Measurements from ENCODE around the gene ABCA7. TPM values are rescaled to one million over a fixed set of nuclear protein-coding genes. Genes with fewer than 3 reads are reported as not detected.

ABCA7 gene
- total and polyA plus RNA-seq, 2 of the 8 experiments (the other 6 are each of a cell fraction or from before 2014, with no cell fraction given) = 10.4 to 25.6 TPM

GRCh38 chr19:1107661-1108261 is 67.9 kb downstream of the ABCA7 start:
- no peak overlapping the region for H3K9ac ChIP-seq (replicated peaks in 1 of 4; ENCODE audit: extremely low read depth in 1 of 4, low read depth in 3 of 4, low read length in 3 of 4)
- no peak overlapping the region for H3K23ac ChIP-seq (ENCODE audit: insufficient read length)
- no peak overlapping the region for H3K14ac ChIP-seq (ENCODE audit: insufficient read length)
- no peak overlapping the region; the same call in 1 of the 2 replicates for H4K8ac ChIP-seq (ENCODE audit: extremely low read depth, insufficient read depth, low read length)
- DNase-seq (ENCODE audit: low read depth in 1 of 2, low spot score in 2 of 2) = no peak
- no peak overlapping the region for H2BK120ac ChIP-seq (replicated peaks; ENCODE audit: low read depth, low read length)
- FAIRE-seq = no peak
- CTCF ChIA-PET (ENCODE audit: partially characterized antibody) = interaction anchor here (0.5 to 2.1 kb wide), 4 partner anchors 23 to 92 kb away, joined by 3 to 4 read pairs (median 3); no protein-coding TSS in a partner anchor
- H2AFZ ChIP-seq (ENCODE audit: low read length) = no peak overlapping the region
- no peak overlapping the region for H3K4me2 ChIP-seq (ENCODE audit: insufficient read depth in 1 of 2, low read depth in 2 of 2, low read length in 2 of 2)
- no peak overlapping the region for H4K5ac ChIP-seq (ENCODE audit: insufficient read length, low read depth, low read length)
- no peak overlapping the region for H2BK5ac ChIP-seq (ENCODE audit: low read depth, low read length)
- no peak overlapping the region for H3K56ac ChIP-seq (replicated peaks; ENCODE audit: insufficient read length, low read depth, low read length)
- H3K23me2 ChIP-seq (ENCODE audit: low read depth, low read length) = peaks cover 7% of the 10 kb centered on the region; the same call in 1 of the 2 replicates
- H3K4me1 ChIP-seq (replicated peaks in 1 of 4; ENCODE audit: control insufficient read depth in 3 of 4, insufficient read depth in 4 of 4, low read length in 3 of 4) = peaks cover 0 to 12% (median 6%) of the 10 kb centered on the region in 4 experiments; a peak in 5 of 7 replicates
- no peak overlapping the region for H3K4ac ChIP-seq (replicated peaks; ENCODE audit: insufficient read length, low read depth, low read length)
- no peak overlapping the region for H2BK12ac ChIP-seq (ENCODE audit: low read depth, low read length)
- H3K18ac ChIP-seq (ENCODE audit: extremely low read depth, low read length) = no peak overlapping the region
- H3K79me1 ChIP-seq (ENCODE audit: low read depth, low read length) = peaks cover 2% of the 10 kb centered on the region
- H4K91ac ChIP-seq (replicated peaks; ENCODE audit: insufficient read length, low read length) = no peak overlapping the region
- no peak overlapping the region for H2AK5ac ChIP-seq (ENCODE audit: low read depth, low read length)
- no peak overlapping the region for H2BK20ac ChIP-seq (ENCODE audit: low read length)
- no peak overlapping the region for H3K27ac ChIP-seq (ENCODE audit: low read depth, low read length)
- H3K36me3 ChIP-seq (ENCODE audit: control insufficient read depth in 2 of 4, insufficient read depth in 4 of 4, low read length in 3 of 4) = peaks cover 8 to 37% (median 17%) of the 10 kb centered on the region in 4 experiments; a peak in 6 of 8 replicates
- 93% methylated on average over 23 of the region's 25 CpGs; no CpG with 5 or more reads in 1 of the 2 experiments for WGBS, 2 experiments (ENCODE audit: extremely low coverage in 1 of 2, insufficient coverage in 1 of 2, insufficient read length in 1 of 2, insufficient replicate concordance in 2 of 2, low coverage in 1 of 2, low lambda C conversion rate in 2 of 2, missing lambda C conversion rate in 1 of 2)
- POLR2A ChIA-PET (ENCODE audit: partially characterized antibody) = interaction anchor here (0.9 to 9.8 kb wide), 8 partner anchors 9 to 128 kb away, joined by 3 to 116 read pairs (median 4); no protein-coding TSS in a partner anchor
- no peaks in the 10 kb centered on the region for H3K27me3 ChIP-seq (replicated peaks in 1 of 4; ENCODE audit: control insufficient read depth in 3 of 4, extremely low read depth in 1 of 4, insufficient read depth in 3 of 4, low read length in 3 of 4)
- peaks cover 5 to 14% of the 10 kb centered on the region in 2 experiments for H4K20me1 ChIP-seq (replicated peaks in 1 of 2; ENCODE audit: control insufficient read depth in 1 of 2, insufficient read depth in 2 of 2, low read length in 2 of 2)
- TF ChIP-seq POLR2A (IDR thresholded peaks at IDR 0.05; ENCODE audit: control extremely low read depth in 1 of 2, low read depth in 2 of 2, low read length in 2 of 2) (0 out of 3 replicates have a peak, but pooled peaks of 1 of the 2 experiments have one; percentile 30), KDM4A (IDR thresholded peaks at IDR 0.05; ENCODE audit: low read depth, low read length, severe bottlenecking) (no peak), JUND (IDR thresholded peaks at IDR 0.05; ENCODE audit: low read length) (no peak), EZH2 (IDR thresholded peaks at IDR 0.05; ENCODE audit: low read depth, low read length, severe bottlenecking) (no peak), POLR2AphosphoS5 (IDR thresholded peaks at IDR 0.05; ENCODE audit: low read depth, low read length) (peak; percentile 54; the same call in 1 of the 2 replicates), HDAC6 (IDR thresholded peaks at IDR 0.05; ENCODE audit: low read depth, low read length) (no peak)
- no peaks in the 10 kb centered on the region; a peak in 1 of 4 replicates for H3K79me2 ChIP-seq (ENCODE audit: control insufficient read depth in 1 of 2, insufficient read depth in 2 of 2, low read length in 2 of 2)
- H2BK15ac ChIP-seq (ENCODE audit: low read length) = no peak overlapping the region
- no peak overlapping the region for H3K4me3 ChIP-seq (ENCODE audit: extremely low read depth in 1 of 4, insufficient read depth in 2 of 4, low read depth in 3 of 4, low read length in 4 of 4)
- H3K9me3 ChIP-seq (ENCODE audit: insufficient read depth in 2 of 2, low read depth in 1 of 2, low read length in 1 of 2) = no peaks in the 10 kb centered on the region
